Ramos (cell line): ENCODE measurements around the gene VEGFA.

Experiments
- in situ Hi-C: fragments of 300-500 bp; cut with MboI; formaldehyde crosslinking; loops from one replicate; pipeline ENCODE4 v1.14.3; 2022; ENCODE audit warnings: low sequenced_read_pairs; ENCODE audit not compliant: unreplicated experiment

Gene VEGFA

DNA sequence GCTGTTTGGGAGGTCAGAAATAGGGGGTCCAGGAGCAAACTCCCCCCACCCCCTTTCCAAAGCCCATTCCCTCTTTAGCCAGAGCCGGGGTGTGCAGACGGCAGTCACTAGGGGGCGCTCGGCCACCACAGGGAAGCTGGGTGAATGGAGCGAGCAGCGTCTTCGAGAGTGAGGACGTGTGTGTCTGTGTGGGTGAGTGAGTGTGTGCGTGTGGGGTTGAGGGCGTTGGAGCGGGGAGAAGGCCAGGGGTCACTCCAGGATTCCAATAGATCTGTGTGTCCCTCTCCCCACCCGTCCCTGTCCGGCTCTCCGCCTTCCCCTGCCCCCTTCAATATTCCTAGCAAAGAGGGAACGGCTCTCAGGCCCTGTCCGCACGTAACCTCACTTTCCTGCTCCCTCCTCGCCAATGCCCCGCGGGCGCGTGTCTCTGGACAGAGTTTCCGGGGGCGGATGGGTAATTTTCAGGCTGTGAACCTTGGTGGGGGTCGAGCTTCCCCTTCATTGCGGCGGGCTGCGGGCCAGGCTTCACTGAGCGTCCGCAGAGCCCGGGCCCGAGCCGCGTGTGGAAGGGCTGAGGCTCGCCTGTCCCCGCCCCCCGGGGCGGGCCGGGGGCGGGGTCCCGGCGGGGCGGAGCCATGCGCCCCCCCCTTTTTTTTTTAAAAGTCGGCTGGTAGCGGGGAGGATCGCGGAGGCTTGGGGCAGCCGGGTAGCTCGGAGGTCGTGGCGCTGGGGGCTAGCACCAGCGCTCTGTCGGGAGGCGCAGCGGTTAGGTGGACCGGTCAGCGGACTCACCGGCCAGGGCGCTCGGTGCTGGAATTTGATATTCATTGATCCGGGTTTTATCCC lies at the start of gene VEGFA:
Gene VEGFA, plus strand, starts transcription at position 686 of the 846 bp plus-strand sequence.
- in situ Hi-C loops: loop anchor here (5.0 to 10.0 kb wide), 2 partner anchors 105 to 308 kb away; no protein-coding TSS in a partner anchor

DNA sequence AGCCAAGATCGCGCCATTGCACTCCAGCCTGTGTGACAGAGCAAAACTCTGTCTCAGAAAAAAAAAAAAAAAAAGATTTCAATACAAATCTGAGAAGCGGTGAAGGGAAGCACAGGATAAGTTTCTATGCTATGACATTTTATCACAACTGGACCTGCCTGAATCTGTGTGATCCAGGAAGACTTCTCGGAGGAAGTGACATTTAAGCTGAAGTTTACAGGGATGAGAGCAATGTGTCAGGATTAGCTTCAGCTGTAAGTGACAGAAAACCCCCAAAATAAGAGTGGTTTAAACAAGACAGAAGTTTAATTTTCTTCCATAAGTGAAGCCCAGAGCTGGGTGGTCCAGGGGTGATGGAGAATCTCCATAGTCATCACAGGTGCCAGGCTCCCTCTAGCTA lies 49.0 kb upstream of the VEGFA start:
- in situ Hi-C loops: no loop called here

DNA sequence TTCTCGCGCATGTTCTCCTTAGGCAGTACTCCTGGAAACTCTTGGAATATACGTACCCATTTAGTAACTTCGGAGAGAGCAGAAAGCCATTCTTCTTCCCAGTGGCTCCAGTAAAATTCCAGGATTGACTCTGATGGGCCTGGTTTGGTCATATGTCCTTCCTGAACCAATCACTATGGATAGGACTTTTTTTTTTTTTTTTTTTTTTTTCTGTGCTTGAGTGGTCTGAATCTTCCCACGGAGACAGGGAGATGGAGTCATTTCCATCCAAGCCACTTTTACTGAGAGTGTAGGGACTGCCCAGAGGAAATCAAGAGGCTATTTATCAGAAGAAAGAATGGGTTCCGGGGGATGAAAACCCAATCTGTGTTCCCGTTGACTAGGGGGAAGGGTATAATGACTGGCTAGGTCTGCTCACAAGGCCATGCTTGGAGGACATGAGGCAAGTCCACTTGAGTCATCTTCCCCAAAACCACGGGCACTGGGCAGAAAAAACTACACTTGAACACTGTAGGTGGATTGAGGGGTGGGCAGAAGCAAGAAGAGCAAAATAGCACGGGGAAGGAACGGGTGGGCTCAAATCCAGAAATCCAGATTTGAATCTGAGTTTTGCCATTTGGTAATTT lies 47.0 kb upstream of the VEGFA start:
- in situ Hi-C loops: no loop called here

GRCh38 chr6:43723737-43724295 lies 46.2 kb upstream of the VEGFA start:
- in situ Hi-C loops: no loop called here

GRCh38 chr6:43724354-43724753 lies 45.7 kb upstream of the VEGFA start:
- in situ Hi-C loops: no loop called here

GRCh38 chr6:43724914-43725642 lies 44.9 kb upstream of the VEGFA start:
- in situ Hi-C loops: no loop called here

- in situ Hi-C loops: no loop called here
These were observed 44.1 kb upstream of the VEGFA start for GRCh38 chr6:43725643-43726580.

GRCh38 chr6:43727634-43728033 lies 42.4 kb upstream of the VEGFA start:
- in situ Hi-C loops: no loop called here

GRCh38 chr6:43728586-43728985 lies 41.4 kb upstream of the VEGFA start:
- in situ Hi-C loops: no loop called here

GRCh38 chr6:43729537-43729936 lies 40.5 kb upstream of the VEGFA start:
- in situ Hi-C loops: no loop called here

- in situ Hi-C loops: no loop called here
These were observed 39.4 kb upstream of the VEGFA start for GRCh38 chr6:43730634-43731033.

- in situ Hi-C loops: no loop called here
These were observed 36.3 kb upstream of the VEGFA start for GRCh38 chr6:43733471-43734293.

DNA sequence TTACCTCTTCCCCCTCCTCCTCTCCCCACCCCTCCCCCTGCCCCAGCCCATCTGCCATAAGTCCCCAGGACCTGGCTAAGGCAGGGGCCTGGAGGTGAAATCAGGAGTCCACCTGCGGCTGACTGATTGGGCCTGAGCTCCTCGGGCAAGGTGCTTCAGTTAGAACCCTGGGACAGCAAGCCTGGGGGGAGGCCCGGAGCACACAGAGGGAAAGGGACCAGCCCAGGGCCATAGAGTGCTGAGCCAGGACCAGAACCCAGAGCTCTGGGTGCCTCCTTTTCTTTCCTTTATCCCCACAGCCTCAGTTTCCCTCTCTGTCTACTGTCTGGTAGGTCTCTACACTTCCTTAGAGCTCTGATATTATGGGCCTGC lies 35.7 kb upstream of the VEGFA start:
- in situ Hi-C loops: no loop called here

DNA sequence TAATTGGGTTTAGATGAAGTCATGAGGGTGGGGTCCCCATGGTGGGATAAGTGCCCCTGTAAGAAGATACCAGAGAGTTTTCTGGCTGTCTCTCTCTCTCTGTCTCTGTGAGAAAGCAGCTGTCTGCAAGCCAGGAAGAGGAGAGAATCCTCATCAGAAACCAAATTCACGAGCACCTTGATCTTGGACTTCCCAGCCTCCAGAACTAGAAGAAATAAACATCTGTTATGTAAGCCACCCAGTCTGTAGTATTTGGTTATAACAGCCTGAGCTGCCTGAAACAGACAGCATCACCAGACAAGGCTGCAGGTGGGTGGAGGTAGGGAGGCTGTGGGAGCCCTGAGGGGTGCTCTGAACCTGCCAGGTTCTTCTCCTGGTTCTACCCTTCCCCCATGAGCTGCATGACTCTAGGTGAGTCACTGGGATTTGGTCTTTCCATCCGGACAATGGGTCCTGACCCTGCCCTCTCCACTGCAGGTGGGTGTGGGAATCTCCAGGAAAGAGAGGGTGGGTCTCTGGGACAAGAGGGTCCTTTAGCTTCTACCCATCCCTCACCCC lies 34.3 kb upstream of the VEGFA start:
- in situ Hi-C loops: no loop called here

DNA sequence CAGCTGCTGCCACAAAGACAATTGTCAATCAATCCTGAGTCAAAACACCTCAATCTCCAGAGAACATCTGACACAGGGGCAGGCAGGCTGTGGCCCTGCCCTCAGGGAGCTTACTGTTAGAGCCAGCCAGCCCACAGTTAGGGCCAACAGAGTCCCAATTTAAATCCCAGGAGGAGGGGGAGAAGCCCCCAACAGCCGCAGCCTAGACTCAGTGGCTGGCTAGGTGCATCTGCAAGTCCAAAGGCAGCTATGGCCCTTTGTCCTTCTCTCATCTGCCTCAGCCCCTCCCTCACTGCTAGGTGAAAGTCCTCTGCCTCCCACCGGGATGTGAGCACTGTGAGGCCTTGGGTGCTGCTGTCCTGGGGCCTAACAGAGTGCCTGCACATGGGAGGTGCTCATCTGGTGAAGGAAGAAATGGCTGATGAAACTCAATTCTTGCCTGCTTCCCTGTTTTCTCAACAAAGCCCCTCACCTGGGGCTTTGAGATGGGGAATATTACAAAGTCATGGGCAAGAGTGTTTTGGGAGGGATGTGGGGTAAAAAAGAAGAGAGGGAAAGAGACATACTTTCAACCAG lies 33.7 kb upstream of the VEGFA start:
- in situ Hi-C loops: no loop called here

DNA sequence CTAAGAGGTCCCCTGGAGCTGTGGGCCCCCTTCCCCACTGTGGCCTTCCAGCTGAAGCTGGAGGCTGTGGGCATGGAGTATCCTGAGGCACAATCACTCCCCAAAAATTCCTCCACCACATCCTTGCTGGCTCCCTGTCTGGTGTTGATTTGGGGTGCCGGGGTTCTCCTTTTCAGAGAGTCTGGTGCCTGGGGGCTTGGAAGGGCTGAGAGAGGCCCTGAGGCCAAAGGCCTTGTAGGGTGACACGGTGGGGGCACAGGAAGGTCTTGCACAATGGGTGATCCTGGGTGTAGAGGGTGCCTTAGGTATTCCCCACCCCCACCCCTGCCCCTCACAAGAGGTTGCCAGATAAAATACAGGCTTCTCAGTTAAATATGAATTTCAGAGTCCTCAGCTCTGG lies 33.2 kb upstream of the VEGFA start:
- in situ Hi-C loops: no loop called here

DNA sequence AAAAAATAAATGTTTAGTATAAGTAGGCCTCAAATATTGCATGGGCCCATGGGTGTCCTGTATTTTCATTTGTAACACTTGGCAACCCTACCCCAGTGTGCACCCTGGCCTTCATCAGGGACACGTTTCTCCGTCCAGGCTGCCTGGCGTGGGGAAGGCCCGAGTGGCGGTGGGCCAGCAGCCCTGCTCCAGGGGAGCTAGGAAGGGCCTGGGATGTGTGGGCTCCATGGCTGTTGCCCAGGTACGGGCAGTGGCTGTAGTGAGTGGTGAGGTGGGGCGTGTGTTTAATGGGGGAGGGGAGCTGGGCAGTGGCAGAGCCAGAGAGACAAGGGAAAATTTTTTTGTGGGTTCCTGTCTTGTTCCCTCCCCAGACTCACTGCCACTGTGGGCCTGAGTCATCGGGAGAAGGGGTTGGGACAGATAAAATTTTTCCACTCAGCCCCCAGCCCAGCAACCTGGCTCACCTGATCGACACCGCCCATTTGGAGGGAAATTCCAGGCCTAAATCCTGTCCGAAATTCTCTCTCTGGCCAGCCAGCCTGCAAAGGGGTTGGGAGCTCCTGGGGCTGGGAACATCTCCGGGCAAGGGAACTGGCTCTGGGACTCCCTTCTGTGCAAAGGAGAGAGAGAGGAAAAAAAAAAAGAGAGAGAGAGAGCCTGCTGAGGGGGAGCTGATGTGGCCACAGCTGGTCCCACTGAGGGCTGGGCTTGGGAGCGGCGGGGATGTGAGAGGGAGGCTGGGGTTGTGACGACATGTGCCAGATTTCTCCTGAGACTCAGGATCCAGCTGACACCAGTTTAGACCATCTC lies 32.5 kb upstream of the VEGFA start:
- in situ Hi-C loops: no loop called here
